ENCODE data around the gene GRHL3. TPM values are rescaled to one million over a fixed set of nuclear protein-coding genes. Genes with fewer than 3 reads are reported as not detected.

Gene GRHL3
- total RNA-seq, 4 donors from 2014 or later = not detected

- H3K9me3 ChIP-seq = no peaks in the 10 kb centered on the region
- no peaks in the 10 kb centered on the region for H3K27me3 ChIP-seq
- in situ Hi-C loops (cut with MboI; ENCODE audit: low pct_ligation_motif_present in 1 of 4, low pct_unique_long_range_greater_than_20kb in 1 of 4, low sequenced_read_pairs in 3 of 4) (no loop called here), intact Hi-C loops (cut with DNase I; ENCODE audit: low total_unique reads) (no loop called here)
- 85% methylated on average over 5 to 7 of the region's 7 CpGs for WGBS, 2 donors (ENCODE audit: low coverage in 1 of 2)
- no peaks in the 10 kb centered on the region for H3K4me1 ChIP-seq
- H3K36me3 ChIP-seq = no peaks in the 10 kb centered on the region
- no peak for DNase-seq
- no peak overlapping the region for H3K4me3 ChIP-seq
- no peak overlapping the region for H3K27ac ChIP-seq
- TF ChIP-seq POLR2A (IDR thresholded peaks at IDR 0.05) = no peak
- TF ChIP-seq CTCF (IDR thresholded peaks at IDR 0.05) = no peak
- no peak for TF ChIP-seq POLR2AphosphoS5 (IDR thresholded peaks at IDR 0.05)
- TF ChIP-seq EP300 (IDR thresholded peaks at IDR 0.05; ENCODE audit: low read depth) = no peak
Observed at GRCh38 chr1:24331961-24332673, 13.0 kb downstream of the GRHL3 start.

GRCh38 chr1:24336075-24336474 lies 16.9 kb downstream of the GRHL3 start:
- in situ Hi-C loops (cut with MboI; ENCODE audit: low pct_ligation_motif_present in 1 of 4, low pct_unique_long_range_greater_than_20kb in 1 of 4, low sequenced_read_pairs in 3 of 4) = no loop called here
- no peak overlapping the region for H3K4me3 ChIP-seq
- DNase-seq = no peak
- H3K4me1 ChIP-seq = no peaks in the 10 kb centered on the region
- TF ChIP-seq POLR2AphosphoS5 (IDR thresholded peaks at IDR 0.05) = no peak
- no peak for TF ChIP-seq POLR2A (IDR thresholded peaks at IDR 0.05)
- no peak for TF ChIP-seq EP300 (IDR thresholded peaks at IDR 0.05; ENCODE audit: low read depth)
- TF ChIP-seq CTCF (IDR thresholded peaks at IDR 0.05) = no peak
- 59 to 82% methylated on average over 5 of the region's 5 CpGs for WGBS, 2 donors (ENCODE audit: low coverage in 1 of 2)
- no peaks in the 10 kb centered on the region for H3K9me3 ChIP-seq
- no peaks in the 10 kb centered on the region for H3K27me3 ChIP-seq
- H3K36me3 ChIP-seq = no peaks in the 10 kb centered on the region
- H3K27ac ChIP-seq = no peak overlapping the region
- intact Hi-C loops (cut with DNase I; ENCODE audit: low total_unique reads) = no loop called here

GRCh38 chr1:24337455-24337854 lies 18.3 kb downstream of the GRHL3 start:
- intact Hi-C loops (cut with DNase I; ENCODE audit: low total_unique reads) (no loop called here), in situ Hi-C loops (cut with MboI; ENCODE audit: low pct_ligation_motif_present in 1 of 4, low pct_unique_long_range_greater_than_20kb in 1 of 4, low sequenced_read_pairs in 3 of 4) (no loop called here)
- WGBS, 2 donors (ENCODE audit: low coverage in 1 of 2) = 90% methylated on average over 4 of the region's 4 CpGs; no CpG with 5 or more reads in 1 of the 2 donors
- no peak for DNase-seq
- Histone ChIP-seq H3K4me3 (no peak overlapping the region), H3K36me3 (no peaks in the 10 kb centered on the region), H3K9me3 (no peaks in the 10 kb centered on the region), H3K27me3 (no peaks in the 10 kb centered on the region), H3K4me1 (no peaks in the 10 kb centered on the region), H3K27ac (no peak overlapping the region)
- TF ChIP-seq EP300 (IDR thresholded peaks at IDR 0.05; ENCODE audit: low read depth) (no peak), POLR2A (IDR thresholded peaks at IDR 0.05) (no peak), CTCF (IDR thresholded peaks at IDR 0.05) (no peak)

DNA sequence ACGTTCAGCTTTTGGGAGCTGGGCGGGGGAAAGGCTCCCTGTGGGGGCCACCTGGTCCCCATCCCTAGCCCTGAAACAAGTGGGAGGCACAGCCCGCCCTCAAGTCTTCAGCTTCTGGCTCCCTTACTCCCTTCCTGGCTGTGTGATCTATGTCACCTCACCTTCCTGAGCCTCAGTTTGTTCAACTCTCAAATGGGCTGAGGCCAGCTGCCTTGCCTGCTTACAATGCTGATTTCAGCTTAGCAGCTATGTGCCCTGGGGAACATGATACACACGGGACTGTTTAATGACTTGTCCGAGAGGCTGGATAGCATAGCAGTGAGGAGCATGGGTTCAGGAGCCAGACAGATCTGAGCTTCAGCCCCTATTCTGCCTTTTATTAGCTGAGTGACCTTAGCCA lies 19.3 kb downstream of the GRHL3 start:
- Histone ChIP-seq H3K9me3 (no peaks in the 10 kb centered on the region), H3K27ac (no peak overlapping the region), H3K27me3 (no peaks in the 10 kb centered on the region), H3K4me3 (no peak overlapping the region), H3K36me3 (no peaks in the 10 kb centered on the region), H3K4me1 (no peaks in the 10 kb centered on the region)
- TF ChIP-seq CTCF (IDR thresholded peaks at IDR 0.05) (no peak), EP300 (IDR thresholded peaks at IDR 0.05; ENCODE audit: low read depth) (no peak), POLR2A (IDR thresholded peaks at IDR 0.05) (no peak), POLR2AphosphoS5 (IDR thresholded peaks at IDR 0.05) (no peak)
- intact Hi-C loops (cut with DNase I; ENCODE audit: low total_unique reads) (no loop called here), in situ Hi-C loops (cut with MboI; ENCODE audit: low pct_ligation_motif_present in 1 of 4, low pct_unique_long_range_greater_than_20kb in 1 of 4, low sequenced_read_pairs in 3 of 4) (no loop called here)
- whole genome bisulfite sequencing, 2 donors (ENCODE audit: low coverage in 1 of 2) = 75 to 80% methylated on average over 2 to 5 of the region's 5 CpGs
- DNase-seq = no peak

Measured in transverse colon (tissue), 4 donors.